GM20000 (cell line): Measurements from ENCODE around the gene EPHA10.

ENCODE experiments used
- DNase-seq: peaks from one replicate; pipeline ENCODE4 v3.0.0; 2012; ENCODE audit warnings: low spot score
- TF ChIP-seq, protein P1 (sequence below): IDR thresholded peaks from 2 replicates; pipeline ENCODE4 v1.5.1; 2012; ENCODE audit warnings: mild to moderate bottlenecking, control low read depth; ENCODE audit errors: extremely low read depth, missing control alignments

The EPHA10 gene

DNA sequence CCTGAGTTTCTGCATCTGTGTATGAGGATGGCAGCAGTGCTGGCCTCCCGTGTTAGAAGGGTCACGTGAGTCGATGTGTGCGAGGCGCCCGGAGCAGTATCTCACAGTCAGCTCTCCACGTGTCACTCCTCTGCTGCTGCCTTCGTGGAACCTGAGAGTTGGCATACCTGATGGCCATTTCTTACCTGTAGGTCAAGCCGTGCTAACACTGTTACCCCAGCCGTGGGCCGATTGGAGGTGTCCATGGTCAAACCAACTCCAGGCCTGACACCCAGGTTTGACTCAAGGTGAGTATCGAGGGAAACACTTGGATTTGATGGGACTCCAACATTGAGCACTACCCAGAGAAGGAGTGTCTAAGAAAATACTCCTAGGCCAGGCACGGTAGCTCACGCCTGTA is 61.9 kb downstream of the EPHA10 start:
- TF ChIP-seq, protein P1, sequence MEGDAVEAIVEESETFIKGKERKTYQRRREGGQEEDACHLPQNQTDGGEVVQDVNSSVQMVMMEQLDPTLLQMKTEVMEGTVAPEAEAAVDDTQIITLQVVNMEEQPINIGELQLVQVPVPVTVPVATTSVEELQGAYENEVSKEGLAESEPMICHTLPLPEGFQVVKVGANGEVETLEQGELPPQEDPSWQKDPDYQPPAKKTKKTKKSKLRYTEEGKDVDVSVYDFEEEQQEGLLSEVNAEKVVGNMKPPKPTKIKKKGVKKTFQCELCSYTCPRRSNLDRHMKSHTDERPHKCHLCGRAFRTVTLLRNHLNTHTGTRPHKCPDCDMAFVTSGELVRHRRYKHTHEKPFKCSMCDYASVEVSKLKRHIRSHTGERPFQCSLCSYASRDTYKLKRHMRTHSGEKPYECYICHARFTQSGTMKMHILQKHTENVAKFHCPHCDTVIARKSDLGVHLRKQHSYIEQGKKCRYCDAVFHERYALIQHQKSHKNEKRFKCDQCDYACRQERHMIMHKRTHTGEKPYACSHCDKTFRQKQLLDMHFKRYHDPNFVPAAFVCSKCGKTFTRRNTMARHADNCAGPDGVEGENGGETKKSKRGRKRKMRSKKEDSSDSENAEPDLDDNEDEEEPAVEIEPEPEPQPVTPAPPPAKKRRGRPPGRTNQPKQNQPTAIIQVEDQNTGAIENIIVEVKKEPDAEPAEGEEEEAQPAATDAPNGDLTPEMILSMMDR: no peak
- DNase-seq: no peak

DNA sequence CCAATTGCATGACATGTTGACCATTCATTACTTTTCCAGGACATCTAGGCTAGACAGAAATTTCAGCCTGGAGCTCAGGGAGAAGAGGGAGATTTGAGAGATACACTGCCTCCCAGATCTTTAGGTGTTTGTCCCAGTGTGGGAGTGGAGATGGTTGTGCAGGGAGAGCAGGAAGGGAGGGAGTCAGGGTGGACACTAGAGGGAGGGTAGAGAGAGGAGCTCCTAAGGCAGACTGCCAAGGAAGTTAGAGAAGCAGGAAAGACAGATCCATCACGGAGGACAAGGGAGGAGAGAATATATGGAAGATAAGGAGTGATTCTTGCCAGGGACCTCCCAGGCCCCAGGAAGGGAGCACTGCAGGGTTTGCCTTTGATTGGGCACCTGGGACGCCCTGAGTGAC is 63.9 kb downstream of the EPHA10 start:
- DNase-seq: no peak

DNA sequence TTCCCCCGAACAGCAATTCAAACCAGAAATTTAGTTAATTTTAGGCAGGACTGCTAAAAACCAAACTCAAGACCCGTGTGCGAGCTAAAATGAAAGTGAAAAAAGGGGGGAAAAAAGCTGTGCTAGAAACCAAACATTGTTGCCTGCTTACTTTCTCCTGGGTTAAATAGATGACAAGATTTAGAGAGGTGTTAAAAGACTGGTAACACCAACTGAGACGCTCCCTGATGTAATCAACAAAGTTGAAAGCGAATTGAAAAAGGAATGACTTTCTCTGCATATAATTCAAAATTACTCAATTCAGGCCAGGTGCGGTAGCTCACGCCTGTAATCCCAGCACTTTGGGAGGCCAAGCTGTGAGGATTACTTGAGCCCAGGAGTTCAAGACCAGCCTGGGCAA is 65.8 kb downstream of the EPHA10 start:
- TF ChIP-seq, protein P1: no peak
- no peak for DNase-seq

More for the DNA sequence above, 63.9 kb downstream of the EPHA10 start:
- TF ChIP-seq, protein P1: no peak

DNA sequence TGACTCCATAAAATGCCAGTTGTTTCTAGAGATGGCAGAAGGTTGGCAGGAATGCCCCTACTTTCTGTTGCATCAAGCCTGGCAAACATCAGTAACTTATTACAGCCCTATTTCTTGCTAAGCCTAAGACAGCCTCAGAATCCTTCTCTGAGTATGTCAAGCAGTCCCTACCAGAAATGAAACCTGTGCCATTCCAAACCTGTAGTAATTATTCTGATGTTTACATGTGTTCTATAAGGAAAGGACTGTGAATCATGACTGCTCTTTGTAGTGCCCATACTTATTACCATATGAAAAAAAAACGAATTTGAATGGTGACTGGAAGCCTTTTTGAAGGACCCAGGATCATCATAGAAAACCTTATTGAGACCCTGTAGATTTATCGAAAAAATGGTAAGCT is 67.2 kb downstream of the EPHA10 start:
- no peak for DNase-seq

DNA sequence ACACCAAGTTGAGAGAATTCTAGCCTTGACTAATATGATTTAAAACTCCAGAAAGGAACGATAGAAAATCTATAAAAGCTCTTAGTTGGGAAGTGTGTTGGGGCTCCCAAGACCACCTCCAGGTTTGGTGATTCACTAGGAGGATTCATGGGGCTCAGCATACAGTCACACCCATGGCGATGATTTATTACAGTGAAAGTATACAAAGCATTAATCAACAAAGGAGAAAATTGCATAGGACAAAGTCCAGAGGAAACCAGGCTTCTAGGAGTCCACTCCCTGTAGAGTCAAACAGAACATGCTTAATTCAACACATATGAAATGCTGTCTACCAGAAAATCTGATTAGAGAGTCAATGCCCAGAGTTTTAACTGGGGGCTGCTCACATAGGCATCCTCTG is 67.8 kb downstream of the EPHA10 start:
- TF ChIP-seq, protein P1: no peak
- no peak for DNase-seq

More for the DNA sequence above, 67.2 kb downstream of the EPHA10 start:
- TF ChIP-seq, protein P1: no peak

DNA sequence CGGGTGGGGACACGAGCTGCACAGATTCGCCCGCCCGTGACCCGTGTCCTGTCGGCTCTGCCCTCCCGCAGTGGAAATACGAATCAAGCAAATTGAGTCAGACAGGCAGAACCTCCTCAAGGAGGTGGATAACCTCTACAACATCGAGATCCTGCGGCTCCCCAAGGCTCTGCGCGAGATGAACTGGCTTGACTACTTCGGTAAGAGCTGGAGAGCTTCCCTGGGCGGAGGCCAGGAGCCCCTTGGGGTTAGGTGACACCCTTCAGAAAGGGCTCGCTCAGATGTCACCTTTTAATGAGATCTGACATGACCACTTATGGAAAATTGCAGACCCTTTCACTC is 72.1 kb downstream of the EPHA10 start:
- TF ChIP-seq, protein P1: no peak
- DNase-seq: no peak

DNA sequence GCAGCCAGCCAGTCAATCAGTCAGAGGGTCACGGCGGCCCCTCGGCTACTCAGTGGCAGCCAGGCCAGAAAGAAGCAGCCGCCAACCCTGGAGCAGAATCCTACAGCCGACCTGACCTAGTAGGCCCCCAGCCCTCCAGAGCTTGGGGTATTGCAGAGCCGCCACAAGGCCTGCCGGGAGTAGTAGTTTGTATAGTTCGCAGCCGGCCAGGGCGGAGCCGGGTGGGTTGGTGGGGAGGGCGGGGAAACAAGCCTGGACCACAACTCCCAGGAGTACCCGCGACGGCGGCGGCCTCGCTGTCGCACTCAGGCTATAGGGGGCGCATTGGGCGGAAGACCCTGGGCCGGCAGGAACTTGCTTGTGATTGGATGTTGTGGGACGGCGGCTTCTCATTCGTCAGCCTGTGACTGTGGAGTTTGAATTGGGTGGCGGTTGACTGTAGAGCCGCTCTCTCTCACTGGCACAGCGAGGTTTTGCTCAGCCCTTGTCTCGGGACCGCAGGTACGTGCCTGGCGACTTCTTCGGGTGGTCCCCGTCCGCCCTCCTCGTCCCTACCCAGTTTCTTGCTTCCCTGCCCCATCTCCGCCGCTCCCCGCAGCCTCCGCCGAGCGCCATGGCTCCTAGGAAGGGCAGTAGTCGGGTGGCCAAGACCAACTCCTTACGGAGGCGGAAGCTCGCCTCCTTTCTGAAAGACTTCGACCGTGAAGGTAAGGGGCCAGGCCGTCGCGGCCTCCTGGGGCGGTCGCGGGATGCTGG is 72.7 kb downstream of the EPHA10 start, which contains the start of gene CDCA8:
CDCA8 (plus strand) TSS at position 439 of the 756 bp plus-strand sequence; CDS start at position 614, 175 bp downstream.
- TF ChIP-seq, protein P1: peak; percentile 19
- DNase-seq: peak; percentile 97
